Mesenchymal stem cell (in vitro differentiated cells and primary cell): ENCODE measurements around the gene GBA2.

Experiments
- DNase-seq: peaks from one replicate; pipeline ENCODE4 v3.0.0-alpha.2; 2013
- H2AFZ ChIP-seq: one replicate; pipeline ENCODE4 v1.6.1; 2013; ENCODE audit warnings: low read depth, mild to moderate bottlenecking, control low read depth, inconsistent platforms, low read length, moderate library complexity
- H2AK5ac ChIP-seq: 2 replicates; pipeline ENCODE4 v1.6.1; 2013; ENCODE audit warnings: low read length, moderate library complexity, mild to moderate bottlenecking, inconsistent platforms; ENCODE audit not compliant: severe bottlenecking
- H2BK120ac ChIP-seq: one replicate; pipeline ENCODE4 v1.6.1; 2013; ENCODE audit warnings: low read depth, mild to moderate bottlenecking, inconsistent platforms, low read length, moderate library complexity
- H2BK12ac ChIP-seq, 2 experiments: one replicate each; pipeline ENCODE4 v1.6.1; 2013; ENCODE audit warnings: inconsistent platforms in 2 of 2, low read length in 2 of 2, mild to moderate bottlenecking in 2 of 2, moderate library complexity in 2 of 2, control low read depth in 1 of 2
- H2BK15ac ChIP-seq: one replicate; pipeline ENCODE4 v1.6.1; 2013; ENCODE audit warnings: mild to moderate bottlenecking, low read depth, inconsistent platforms; ENCODE audit not compliant: poor library complexity, severe bottlenecking
- H2BK5ac ChIP-seq: 2 replicates; pipeline ENCODE4 v1.6.1; 2013; ENCODE audit warnings: low read depth, mild to moderate bottlenecking, low read length, control low read depth, inconsistent platforms; ENCODE audit not compliant: poor library complexity, severe bottlenecking
- H3K14ac ChIP-seq, 2 experiments: one replicate each; pipeline ENCODE4 v1.6.1; 2013; ENCODE audit warnings: inconsistent platforms in 2 of 2, low read length in 2 of 2, control low read depth in 1 of 2, mild to moderate bottlenecking in 1 of 2, moderate library complexity in 1 of 2
- H3K18ac ChIP-seq, 2 experiments: one replicate each; pipeline ENCODE4 v1.6.1; 2013; ENCODE audit warnings: inconsistent platforms in 2 of 2, low read length in 2 of 2, control low read depth in 1 of 2, low read depth in 1 of 2, mild to moderate bottlenecking in 1 of 2
- H3K23ac ChIP-seq, 2 experiments: one replicate each; pipeline ENCODE4 v1.6.1; 2013; ENCODE audit warnings: inconsistent platforms in 2 of 2, low read length in 2 of 2, mild to moderate bottlenecking in 2 of 2, moderate library complexity in 2 of 2, control low read depth in 1 of 2
- H3K27ac ChIP-seq: 2 replicates; pipeline ENCODE4 v1.5.1; 2013; ENCODE audit warnings: mild to moderate bottlenecking, moderate library complexity, low read length, control low read depth, inconsistent platforms; ENCODE audit not compliant: poor library complexity, severe bottlenecking
- H3K27me3 ChIP-seq, 2 experiments: 2 replicates each; pipeline versions ENCODE4 v1.6.1 to v1.7.0; 2013; ENCODE audit warnings: low read length in 2 of 2, mild to moderate bottlenecking in 2 of 2, moderate library complexity in 2 of 2, control low read depth in 1 of 2, inconsistent platforms in 1 of 2; ENCODE audit not compliant: control insufficient read depth in 1 of 2, insufficient read depth in 1 of 2
- H3K36me3 ChIP-seq, 2 experiments: 2 replicates each; pipeline versions ENCODE4 v1.6.1 to v1.7.0; 2013; ENCODE audit warnings: low read length in 2 of 2, control low read depth in 1 of 2, inconsistent platforms in 1 of 2, low read depth in 1 of 2, mild to moderate bottlenecking in 1 of 2; ENCODE audit not compliant: insufficient read depth in 2 of 2, control insufficient read depth in 1 of 2
- H3K4ac ChIP-seq, 2 experiments: one replicate each; pipeline ENCODE4 v1.6.1; 2013; ENCODE audit warnings: inconsistent platforms in 2 of 2, low read length in 2 of 2, mild to moderate bottlenecking in 2 of 2, moderate library complexity in 2 of 2, control low read depth in 1 of 2, low read depth in 1 of 2
- H3K4me1 ChIP-seq: 2 replicates; pipeline ENCODE4 v1.6.1; 2013; ENCODE audit warnings: low read depth, low read length, control low read depth; ENCODE audit not compliant: control insufficient read depth, insufficient read depth
- H3K4me2 ChIP-seq: 2 replicates; pipeline ENCODE4 v1.6.1; 2013; ENCODE audit warnings: low read length, mild to moderate bottlenecking, inconsistent platforms; ENCODE audit not compliant: poor library complexity, severe bottlenecking
- H3K4me3 ChIP-seq, 2 experiments: 2 replicates each; pipeline versions ENCODE4 v1.5.1 to v1.7.0; 2013; ENCODE audit warnings: low read length in 2 of 2, mild to moderate bottlenecking in 2 of 2, control low read depth in 1 of 2, low read depth in 1 of 2; ENCODE audit not compliant: insufficient read depth in 1 of 2
- H3K79me1 ChIP-seq: replicated peaks from 2 replicates; pipeline ENCODE4 v1.6.1; 2013; ENCODE audit warnings: mild to moderate bottlenecking, control low read depth, low read length, inconsistent platforms; ENCODE audit not compliant: poor library complexity, severe bottlenecking
- H3K9ac ChIP-seq: 2 replicates; pipeline ENCODE4 v1.7.0; 2013; ENCODE audit warnings: mild to moderate bottlenecking, low read length, moderate library complexity
- H3K9me3 ChIP-seq: 2 replicates; pipeline ENCODE4 v1.7.0; 2013; ENCODE audit warnings: mild to moderate bottlenecking, low read length; ENCODE audit not compliant: control insufficient read depth
- H4K8ac ChIP-seq: one replicate; pipeline ENCODE4 v1.6.1; 2013; ENCODE audit warnings: inconsistent platforms, mild to moderate bottlenecking, low read length, moderate library complexity
- H4K91ac ChIP-seq: one replicate; pipeline ENCODE4 v1.6.1; 2013; ENCODE audit warnings: mild to moderate bottlenecking, low read length, inconsistent platforms
- WGBS: methylation state at CpG from one replicate; pipeline ENCODE4 v1.1.7; 2013; ENCODE audit warnings: mixed read lengths; 5-methylcytosine and 5-hydroxymethylcytosine counted together

The GBA2 gene

DNA sequence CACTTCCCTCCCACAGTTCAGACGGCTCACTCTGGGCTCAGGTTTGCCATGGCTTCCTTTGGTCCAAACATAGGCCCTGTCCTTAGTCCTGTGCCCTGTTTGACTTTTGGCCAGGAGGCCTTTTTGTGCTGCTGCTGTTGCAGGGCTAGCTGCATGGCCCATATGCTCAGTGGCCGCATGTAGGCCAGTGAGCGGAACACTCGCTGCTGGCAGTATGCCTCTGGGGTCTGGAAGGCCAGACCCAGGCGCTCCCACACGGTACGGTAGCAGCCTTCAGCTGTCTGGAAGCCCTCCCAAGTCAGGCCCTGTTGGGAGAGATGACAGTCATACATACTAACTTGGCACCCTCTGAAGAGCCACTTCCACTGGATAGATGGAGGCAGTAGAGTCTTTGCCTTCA is 11.9 kb downstream of the GBA2 start:
- no peak overlapping the region for H2BK15ac ChIP-seq
- peak overlapping the region in 1 of 2 experiments; percentile 30 for H2BK12ac ChIP-seq
- H3K4me1 ChIP-seq = peaks cover 5% of the 10 kb centered on the region
- H3K4ac ChIP-seq = no peak overlapping the region
- no peaks in the 10 kb centered on the region for H3K9me3 ChIP-seq
- H3K4me2 ChIP-seq = no peak overlapping the region
- H3K36me3 ChIP-seq = peaks cover 66 to 76% of the 10 kb centered on the region in 2 experiments
- H3K79me1 ChIP-seq = peaks cover 31% of the 10 kb centered on the region
- DNase-seq = no peak
- no peak overlapping the region for H2BK120ac ChIP-seq
- H2AK5ac ChIP-seq = no peak overlapping the region
- H4K91ac ChIP-seq = no peak overlapping the region
- H3K18ac ChIP-seq = no peak overlapping the region
- H3K9ac ChIP-seq = no peak overlapping the region
- H3K27ac ChIP-seq = peak overlapping the region; percentile 8
- H2BK5ac ChIP-seq = no peak overlapping the region
- no peak overlapping the region for H4K8ac ChIP-seq
- H3K23ac ChIP-seq = no peak overlapping the region
- WGBS = 93% methylated on average over 7 of the region's 7 CpGs
- H3K14ac ChIP-seq = no peak overlapping the region
- no peak overlapping the region for H3K4me3 ChIP-seq
- H3K27me3 ChIP-seq = no peaks in the 10 kb centered on the region
- no peak overlapping the region for H2AFZ ChIP-seq

DNA sequence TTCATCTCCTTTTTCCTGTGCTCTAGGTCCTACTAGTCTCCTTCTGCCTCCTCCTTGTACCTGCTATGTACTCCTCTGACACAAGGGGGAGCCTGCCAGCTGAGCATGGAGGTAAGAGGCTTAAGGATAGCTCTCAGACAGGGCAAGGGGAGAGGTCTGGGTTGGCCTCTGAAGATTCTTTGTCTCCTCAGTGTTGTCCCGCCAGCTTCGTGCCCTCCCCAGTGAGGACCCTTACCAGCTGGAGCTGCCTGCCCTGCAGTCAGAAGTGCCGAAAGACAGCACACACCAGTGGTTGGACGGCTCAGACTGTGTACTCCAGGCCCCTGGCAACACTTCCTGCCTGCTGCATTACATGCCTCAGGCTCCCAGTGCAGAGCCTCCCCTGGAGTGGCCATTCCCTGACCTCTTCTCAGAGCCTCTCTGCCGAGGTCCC is 12.8 kb downstream of the GBA2 start:
- Histone ChIP-seq H2BK12ac (no peak overlapping the region), H3K14ac (no peak overlapping the region), H2AFZ (no peak overlapping the region), H3K27ac (peak overlapping the region; percentile 38), H3K9me3 (no peaks in the 10 kb centered on the region), H3K79me1 (peaks cover 25% of the 10 kb centered on the region), H4K8ac (peak overlapping the region; percentile 39), H3K4ac (no peak overlapping the region), H3K4me2 (no peak overlapping the region), H3K23ac (no peak overlapping the region), H2AK5ac (no peak overlapping the region), H2BK15ac (no peak overlapping the region), H2BK120ac (no peak overlapping the region), H3K9ac (peak overlapping the region; percentile 21), H3K36me3 (peaks cover 57 to 69% of the 10 kb centered on the region in 2 experiments), H3K4me1 (peaks cover 5% of the 10 kb centered on the region), H3K4me3 (no peak overlapping the region), H2BK5ac (no peak overlapping the region), H4K91ac (peak overlapping the region; percentile 21), H3K18ac (no peak overlapping the region), H3K27me3 (no peaks in the 10 kb centered on the region)
- DNase-seq = peak; percentile 90
- WGBS = 35% methylated on average over 5 of the region's 5 CpGs

DNA sequence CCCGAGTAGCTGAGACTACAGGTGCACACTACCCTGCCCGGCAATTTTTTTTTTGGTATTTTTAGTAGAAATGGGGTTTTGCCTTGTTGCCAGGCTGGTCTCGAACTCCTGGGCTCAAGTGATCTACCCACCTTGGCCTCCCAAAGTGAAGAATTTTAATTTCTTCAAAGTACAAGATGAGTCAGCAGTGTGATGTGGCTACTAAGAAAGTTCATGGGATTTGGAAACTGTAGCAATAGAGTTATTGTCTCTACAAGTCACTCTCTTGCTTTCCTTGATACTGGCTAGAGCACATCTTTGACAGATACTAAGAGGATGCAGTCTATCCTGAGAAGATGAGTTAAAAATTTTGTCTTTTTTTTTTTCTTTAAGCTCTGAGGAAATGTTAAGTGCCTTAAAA is 14.9 kb downstream of the GBA2 start:
- Histone ChIP-seq H3K4me1 (peaks cover 10% of the 10 kb centered on the region), H3K14ac (no peak overlapping the region), H3K79me1 (peaks cover 8% of the 10 kb centered on the region), H3K27me3 (no peaks in the 10 kb centered on the region), H3K9me3 (no peaks in the 10 kb centered on the region), H3K23ac (no peak overlapping the region), H3K18ac (no peak overlapping the region), H2BK5ac (no peak overlapping the region), H3K27ac (peak overlapping the region; percentile 86), H4K91ac (no peak overlapping the region), H2BK12ac (no peak overlapping the region), H4K8ac (no peak overlapping the region), H3K4me3 (peak overlapping the region in 1 of 2 experiments; percentile 91), H3K4ac (no peak overlapping the region), H3K4me2 (no peak overlapping the region), H2AFZ (no peak overlapping the region), H2BK120ac (no peak overlapping the region), H2AK5ac (no peak overlapping the region), H3K9ac (peak overlapping the region; percentile 97), H2BK15ac (no peak overlapping the region), H3K36me3 (peaks cover 36 to 56% of the 10 kb centered on the region in 2 experiments)
- WGBS = 94% methylated on average over 3 of the region's 3 CpGs
- DNase-seq = peak; percentile 28

DNA sequence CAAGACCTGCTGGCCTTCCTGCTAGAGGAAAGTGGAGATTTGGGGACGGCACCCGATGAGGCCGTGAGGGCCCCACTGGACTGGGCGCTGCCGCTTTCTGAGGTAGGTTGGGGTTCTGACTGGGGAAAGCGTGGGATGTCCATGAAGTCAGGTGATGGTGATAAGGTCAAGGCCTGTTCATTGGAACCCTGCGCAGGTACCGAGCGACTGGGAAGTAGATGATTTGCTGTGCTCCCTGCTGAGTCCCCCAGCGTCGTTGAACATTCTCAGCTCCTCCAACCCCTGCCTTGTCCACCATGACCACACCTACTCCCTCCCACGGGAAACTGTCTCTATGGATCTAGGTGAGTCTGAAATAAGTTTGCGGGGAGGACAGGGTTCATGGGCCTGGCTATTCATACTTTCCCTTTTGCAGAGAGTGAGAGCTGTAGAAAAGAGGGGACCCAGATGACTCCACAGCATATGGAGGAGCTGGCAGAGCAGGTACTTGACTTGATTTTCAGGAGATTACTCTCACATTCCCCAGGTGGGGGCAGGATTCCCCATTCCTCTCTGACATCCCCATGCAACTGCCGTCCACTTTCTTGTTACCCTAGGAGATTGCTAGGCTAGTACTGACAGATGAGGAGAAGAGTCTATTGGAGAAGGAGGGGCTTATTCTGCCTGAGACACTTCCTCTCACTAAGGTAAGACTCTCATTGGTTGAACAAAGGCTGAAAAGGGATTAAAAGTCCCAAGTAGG is 16.1 kb downstream of the GBA2 start:
- H3K4me3 ChIP-seq = peak overlapping the region; percentile 78 to 91
- peak overlapping the region in 1 of 2 experiments; percentile 46 for H3K23ac ChIP-seq
- peak; percentile 80 for DNase-seq
- H2AK5ac ChIP-seq = peak overlapping the region; percentile 55
- H2BK12ac ChIP-seq = peak overlapping the region in 1 of 2 experiments; percentile 73
- H3K4me2 ChIP-seq = peak overlapping the region; percentile 77
- no peak overlapping the region for H2BK120ac ChIP-seq
- peaks cover 13% of the 10 kb centered on the region for H3K4me1 ChIP-seq
- peak overlapping the region; percentile 86 for H3K27ac ChIP-seq
- peak overlapping the region in 1 of 2 experiments; percentile 75 for H3K4ac ChIP-seq
- H2BK5ac ChIP-seq = no peak overlapping the region
- H3K9ac ChIP-seq = peak overlapping the region; percentile 97
- H3K27me3 ChIP-seq = no peaks in the 10 kb centered on the region
- no peaks in the 10 kb centered on the region for H3K9me3 ChIP-seq
- peak overlapping the region; percentile 38 to 67 for H3K18ac ChIP-seq
- H3K14ac ChIP-seq = peak overlapping the region in 1 of 2 experiments; percentile 45
- peaks cover 25 to 48% of the 10 kb centered on the region in 2 experiments for H3K36me3 ChIP-seq
- peaks cover 5% of the 10 kb centered on the region for H3K79me1 ChIP-seq
- H4K8ac ChIP-seq = no peak overlapping the region
- 2% methylated on average over 9 of the region's 14 CpGs for WGBS
- peak overlapping the region; percentile 37 for H4K91ac ChIP-seq
- no peak overlapping the region for H2BK15ac ChIP-seq
- peak overlapping the region; percentile 43 for H2AFZ ChIP-seq
